Cardiac fibroblast (primary cell): ENCODE data around the gene PDGFRB.
A peak's percentile ranks its signal among the peaks of the same experiment; 100 is the strongest.

Experiments used
- DNase-seq, 2 donors: peaks; one replicate each; pipeline versions ENCODE4 v3.0.0 to v3.0.0-alpha.2; 2010; ENCODE audit warnings: low read depth in 2 of 2
- H3K4me3 ChIP-seq, 2 donors: replicated peaks in 1 of 2; 1 replicate in 1 of 2; 2 replicates in 1 of 2; pipeline ENCODE4 v1.5.1; 2011; ENCODE audit warnings: low read depth in 2 of 2, low read length in 2 of 2, mild to moderate bottlenecking in 2 of 2, moderate library complexity in 1 of 2
- TF ChIP-seq, protein P1 (sequence below): IDR thresholded peaks from one replicate; pipeline ENCODE4 v1.5.1; 2011; ENCODE audit warnings: low read depth, mild to moderate bottlenecking, low read length, inconsistent platforms

PDGFRB gene

DNA sequence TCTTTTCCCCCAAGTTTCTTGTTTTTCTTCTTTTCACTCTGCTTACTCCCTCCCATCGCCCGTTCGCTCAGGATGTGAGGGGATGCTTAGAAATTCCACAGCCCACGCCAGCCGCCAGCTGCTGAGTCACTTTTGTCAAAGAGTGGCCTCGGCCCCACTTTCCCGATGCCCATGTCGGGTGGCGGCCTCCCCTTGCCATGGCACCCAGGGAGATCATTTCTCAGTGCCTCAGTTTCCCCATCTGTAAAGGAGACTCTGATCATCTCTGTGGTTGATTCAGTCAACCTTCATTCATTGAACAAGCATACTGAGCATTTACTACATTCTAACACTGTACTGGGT, 353 bp upstream of the PDGFRB start:
- no peak for DNase-seq
- TF ChIP-seq, protein P1, sequence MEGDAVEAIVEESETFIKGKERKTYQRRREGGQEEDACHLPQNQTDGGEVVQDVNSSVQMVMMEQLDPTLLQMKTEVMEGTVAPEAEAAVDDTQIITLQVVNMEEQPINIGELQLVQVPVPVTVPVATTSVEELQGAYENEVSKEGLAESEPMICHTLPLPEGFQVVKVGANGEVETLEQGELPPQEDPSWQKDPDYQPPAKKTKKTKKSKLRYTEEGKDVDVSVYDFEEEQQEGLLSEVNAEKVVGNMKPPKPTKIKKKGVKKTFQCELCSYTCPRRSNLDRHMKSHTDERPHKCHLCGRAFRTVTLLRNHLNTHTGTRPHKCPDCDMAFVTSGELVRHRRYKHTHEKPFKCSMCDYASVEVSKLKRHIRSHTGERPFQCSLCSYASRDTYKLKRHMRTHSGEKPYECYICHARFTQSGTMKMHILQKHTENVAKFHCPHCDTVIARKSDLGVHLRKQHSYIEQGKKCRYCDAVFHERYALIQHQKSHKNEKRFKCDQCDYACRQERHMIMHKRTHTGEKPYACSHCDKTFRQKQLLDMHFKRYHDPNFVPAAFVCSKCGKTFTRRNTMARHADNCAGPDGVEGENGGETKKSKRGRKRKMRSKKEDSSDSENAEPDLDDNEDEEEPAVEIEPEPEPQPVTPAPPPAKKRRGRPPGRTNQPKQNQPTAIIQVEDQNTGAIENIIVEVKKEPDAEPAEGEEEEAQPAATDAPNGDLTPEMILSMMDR: no peak
- H3K4me3 ChIP-seq: peak overlapping the region; percentile 77 to 81

DNA sequence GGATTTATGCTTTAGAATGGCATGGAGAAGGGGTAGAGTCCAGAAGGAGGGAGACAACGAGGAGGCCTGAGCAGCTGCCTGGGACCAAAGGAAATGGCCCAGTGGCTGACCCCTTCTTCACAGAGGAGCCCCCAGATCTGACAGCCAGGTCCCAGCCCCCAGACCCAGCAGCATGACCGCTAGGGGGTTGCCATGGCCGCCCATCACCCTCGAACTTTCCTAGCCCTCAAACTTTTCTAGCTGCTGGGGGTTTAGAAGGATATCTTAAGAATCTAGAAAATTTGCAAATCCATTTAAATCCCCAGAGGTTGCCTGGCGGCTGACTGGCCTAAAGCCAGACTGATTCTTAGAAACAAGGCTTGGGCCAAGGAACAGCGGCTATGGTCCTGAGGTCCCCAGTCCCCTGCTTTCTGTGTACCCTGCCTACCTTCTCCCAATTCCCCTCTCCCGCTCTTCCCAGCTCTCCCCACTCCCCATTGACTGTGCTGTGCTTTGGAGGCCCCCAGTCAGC, 972 bp downstream of the PDGFRB start:
- TF ChIP-seq, protein P1: no peak
- DNase-seq: no peak
- peak overlapping the region; percentile 77 to 81 for H3K4me3 ChIP-seq

DNA sequence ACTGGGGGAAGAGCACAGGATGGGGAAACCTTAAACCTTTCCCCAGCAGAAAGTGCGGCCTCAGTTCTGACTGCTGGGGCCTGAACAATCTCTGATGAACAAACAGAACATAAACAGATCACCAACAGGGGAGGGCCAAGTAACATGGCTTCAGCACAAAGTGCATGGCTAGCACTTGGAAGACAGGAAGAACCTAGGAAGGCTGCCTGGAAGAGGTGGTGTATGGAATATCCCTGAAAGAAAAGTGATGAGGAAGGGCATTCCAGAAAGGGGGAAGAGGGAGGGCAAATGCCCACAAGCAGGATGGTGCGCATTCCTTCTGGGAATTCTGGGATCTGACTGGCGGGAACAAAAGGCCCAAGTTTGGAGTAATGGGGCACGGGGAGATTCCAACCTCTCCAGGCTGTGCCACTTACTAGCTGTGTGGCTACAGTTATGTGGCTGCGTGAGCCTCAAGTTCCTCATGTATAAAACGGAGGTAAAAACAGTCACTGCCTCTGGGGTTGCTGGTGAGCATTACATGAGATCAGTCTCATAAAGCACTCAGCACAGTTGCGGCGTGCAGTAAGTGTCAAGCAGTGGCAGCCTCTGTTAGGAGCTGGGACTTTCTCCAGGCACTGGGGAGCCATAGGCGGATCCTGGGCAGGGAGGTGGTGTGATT, 1.6 kb downstream of the PDGFRB start:
- peak overlapping the region; percentile 77 to 81 for H3K4me3 ChIP-seq
- DNase-seq: peak; percentile 62 to 72

DNA sequence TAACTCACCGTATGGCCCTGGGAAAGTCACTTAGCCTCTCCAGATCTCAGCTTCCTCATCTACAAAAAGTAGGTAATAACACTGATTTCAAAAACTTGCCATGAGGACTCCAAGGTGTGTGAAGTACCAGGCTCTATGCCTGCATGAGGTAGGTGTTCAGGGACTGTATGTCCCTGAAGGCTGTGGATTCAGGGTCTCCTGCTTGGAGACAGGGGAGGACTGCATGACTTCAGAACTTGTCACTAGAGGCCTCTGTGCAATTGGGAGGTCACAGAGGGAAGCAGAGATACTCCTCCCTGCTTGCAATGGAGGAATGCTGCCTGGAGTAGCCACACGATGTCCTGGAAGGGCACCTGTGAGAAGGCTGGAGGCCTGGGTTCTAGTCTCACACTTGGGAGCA, 2.2 kb downstream of the PDGFRB start:
- TF ChIP-seq, protein P1: no peak
- peak overlapping the region; percentile 77 to 81 for H3K4me3 ChIP-seq
- no peak for DNase-seq

More for the DNA sequence above, 1.6 kb downstream of the PDGFRB start:
- TF ChIP-seq, protein P1: peak; percentile 20

DNA sequence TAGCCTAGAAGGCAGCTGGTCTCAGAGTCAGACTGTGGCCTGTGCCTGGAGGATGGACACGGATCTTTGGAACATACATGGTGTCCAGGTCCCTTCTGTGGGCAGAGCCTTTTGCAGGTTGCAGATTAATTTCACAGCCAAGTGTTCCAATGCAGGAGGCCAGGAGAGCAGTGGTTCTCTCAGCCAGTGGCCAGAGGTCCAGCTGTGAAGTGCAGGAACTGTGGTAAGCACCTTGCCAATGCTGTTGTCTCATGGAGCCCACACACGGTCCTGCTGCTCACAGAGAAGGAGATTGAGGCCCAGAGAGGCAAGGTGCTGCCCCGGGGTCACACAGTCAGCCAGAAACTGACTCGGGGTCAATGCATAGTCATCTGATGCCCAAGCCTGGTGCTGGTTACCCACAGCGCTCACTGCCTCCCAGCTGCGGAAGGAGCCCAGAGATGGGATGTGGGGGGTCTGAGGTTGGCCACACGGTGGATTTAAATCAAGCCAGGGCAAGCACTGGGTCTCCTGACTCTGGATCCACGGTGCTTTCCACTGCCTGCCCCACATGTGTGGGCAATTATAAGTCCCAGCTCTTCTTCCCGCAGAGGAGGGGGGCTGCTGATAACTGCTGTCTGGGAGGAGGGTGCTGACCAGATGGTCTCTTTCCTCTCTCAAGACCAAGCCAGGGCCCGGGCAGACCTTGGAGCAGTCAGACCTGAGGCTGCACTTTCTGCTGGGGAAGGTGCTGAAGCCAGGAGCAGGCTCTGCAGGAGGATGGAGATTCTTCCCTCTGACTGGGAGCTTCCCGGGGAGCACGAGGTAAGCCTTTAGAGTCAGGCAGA, 2.8 kb downstream of the PDGFRB start:
- peak overlapping the region; percentile 77 to 81 for H3K4me3 ChIP-seq
- DNase-seq: no peak
- TF ChIP-seq, protein P1: no peak

DNA sequence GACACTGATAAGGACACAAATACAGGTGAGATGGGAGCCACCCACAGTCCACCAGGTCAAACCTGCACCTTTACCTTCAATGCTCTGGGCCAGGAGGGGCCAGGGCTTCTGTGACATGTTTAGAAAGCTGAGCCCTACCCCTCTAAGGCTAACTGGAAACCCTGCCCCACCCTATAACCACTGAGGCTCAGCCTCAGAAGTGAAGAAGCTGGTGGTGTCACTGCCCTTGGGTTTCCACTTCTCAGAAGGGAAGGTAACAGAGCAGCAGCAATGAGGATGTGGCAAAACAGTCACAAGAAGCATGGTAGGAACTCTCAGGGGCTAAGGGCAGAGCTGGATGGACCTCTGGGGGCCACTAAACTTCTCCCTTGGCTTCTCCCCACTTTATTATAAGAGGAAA, 6.0 kb downstream of the PDGFRB start:
- DNase-seq: no peak
- TF ChIP-seq, protein P1: no peak
- no peak overlapping the region for H3K4me3 ChIP-seq
